ENCODE data around the gene CFAP410. TPM values are rescaled to one million over a fixed set of nuclear protein-coding genes. Genes with fewer than 3 reads are reported as not detected.
A peak's percentile ranks its signal among the peaks of the same experiment; 100 is the strongest.
"Not testable (repeated sequence)": the region's sequence is repeated elsewhere in the genome, so short reads cannot be mapped to it uniquely, and the experiment has no call there.

CFAP410 gene
- total RNA-seq, 2 experiments from 2014 or later: 7.3 to 11.4 TPM

DNA sequence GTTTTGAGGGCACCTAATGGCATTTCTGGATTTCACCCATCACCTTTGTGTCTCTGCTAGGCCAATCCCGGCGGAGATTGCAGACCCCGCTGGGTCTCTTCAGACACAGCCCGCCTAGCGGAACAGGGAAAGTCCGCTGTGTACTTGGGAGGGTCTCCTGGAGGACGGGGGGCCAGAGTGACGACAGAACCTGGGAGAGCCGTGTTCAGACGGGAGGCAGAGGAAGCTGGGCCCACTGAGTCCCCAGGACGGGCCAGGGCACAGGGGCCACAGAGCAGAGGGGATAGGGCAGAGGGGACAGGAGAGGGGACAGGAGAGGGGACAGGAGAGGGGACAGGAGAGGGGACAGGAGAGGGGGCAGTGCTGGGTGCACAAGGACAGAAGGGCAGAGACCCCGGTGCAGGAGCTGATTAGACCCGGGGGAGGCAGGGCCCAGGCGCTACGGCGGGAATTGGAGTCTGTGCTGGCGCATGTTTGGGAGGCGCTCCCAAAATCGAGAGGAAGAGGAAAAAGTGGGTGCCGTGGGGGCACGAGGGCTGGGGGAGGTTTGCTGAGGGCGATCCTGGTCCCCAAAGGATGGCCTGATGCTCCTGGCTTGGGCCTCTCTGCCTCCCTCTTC lies 26.9 kb upstream of the CFAP410 start:
- no peak for ATAC-seq

DNA sequence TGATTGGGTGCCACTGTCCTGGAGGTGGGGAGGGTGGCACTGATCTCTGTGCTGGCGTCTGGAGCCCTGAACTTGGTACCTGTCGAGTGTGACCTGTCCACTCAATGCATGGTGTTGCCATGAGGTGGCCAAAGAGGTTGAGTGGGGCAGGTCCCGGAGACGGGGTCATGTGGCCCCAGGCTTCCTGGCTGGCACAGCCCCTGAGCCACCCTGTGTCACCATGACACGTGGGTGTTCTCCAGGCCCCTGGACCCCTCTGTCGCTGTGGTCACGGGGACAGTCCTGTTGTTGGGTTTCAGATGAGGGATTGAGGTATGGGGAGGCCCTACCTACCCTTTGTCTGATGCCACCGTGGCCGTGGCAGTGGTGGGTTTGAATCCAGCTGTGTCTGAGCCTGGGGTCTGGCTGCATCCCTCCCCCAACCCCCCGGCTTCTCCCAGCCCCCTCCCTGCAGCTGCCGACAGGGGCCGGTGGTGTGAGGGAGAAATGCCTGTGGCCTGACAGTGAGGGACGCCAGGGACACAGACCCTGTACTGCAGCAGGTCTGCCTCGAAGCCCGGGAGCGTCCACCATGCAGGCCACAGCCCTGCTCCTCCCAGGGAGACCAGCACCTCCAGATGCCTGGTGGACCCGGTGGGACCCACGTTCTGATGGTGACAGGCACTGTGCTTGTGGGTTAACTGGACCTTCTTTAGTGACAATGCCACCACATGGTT lies 26.2 kb upstream of the CFAP410 start:
- intact Hi-C loops (cut with DNase I, micrococcal nuclease): no loop called here
- ChIA-PET POLR2A (no interaction called here), CTCF (no interaction called here)
- Mint-ChIP-seq H3K27me3 (peaks cover 3% of the 10 kb centered on the region), H3K4me1 (no peaks in the 10 kb centered on the region), H3K36me3 (ENCODE audit: low read depth) (peaks cover 4% of the 10 kb centered on the region), H3K27ac (no peak overlapping the region), H3K9me3 (ENCODE audit: low read depth) (peaks cover 5% of the 10 kb centered on the region), H3K4me3 (no peak overlapping the region)
- DNase-seq: no peak
- ATAC-seq: no peak

More for the DNA sequence above, 26.9 kb upstream of the CFAP410 start:
- peaks cover 5% of the 10 kb centered on the region for H3K9me3 Mint-ChIP-seq (ENCODE audit: low read depth)
- H3K4me1 Mint-ChIP-seq: no peaks in the 10 kb centered on the region
- DNase-seq: no peak
- intact Hi-C loops (cut with DNase I, micrococcal nuclease): no loop called here
- H3K4me3 Mint-ChIP-seq: no peak overlapping the region
- H3K36me3 Mint-ChIP-seq (ENCODE audit: low read depth): peaks cover 4% of the 10 kb centered on the region
- CTCF ChIA-PET: no interaction called here
- H3K27me3 Mint-ChIP-seq: peaks cover 3% of the 10 kb centered on the region
- POLR2A ChIA-PET: no interaction called here
- no peak overlapping the region for H3K27ac Mint-ChIP-seq

DNA sequence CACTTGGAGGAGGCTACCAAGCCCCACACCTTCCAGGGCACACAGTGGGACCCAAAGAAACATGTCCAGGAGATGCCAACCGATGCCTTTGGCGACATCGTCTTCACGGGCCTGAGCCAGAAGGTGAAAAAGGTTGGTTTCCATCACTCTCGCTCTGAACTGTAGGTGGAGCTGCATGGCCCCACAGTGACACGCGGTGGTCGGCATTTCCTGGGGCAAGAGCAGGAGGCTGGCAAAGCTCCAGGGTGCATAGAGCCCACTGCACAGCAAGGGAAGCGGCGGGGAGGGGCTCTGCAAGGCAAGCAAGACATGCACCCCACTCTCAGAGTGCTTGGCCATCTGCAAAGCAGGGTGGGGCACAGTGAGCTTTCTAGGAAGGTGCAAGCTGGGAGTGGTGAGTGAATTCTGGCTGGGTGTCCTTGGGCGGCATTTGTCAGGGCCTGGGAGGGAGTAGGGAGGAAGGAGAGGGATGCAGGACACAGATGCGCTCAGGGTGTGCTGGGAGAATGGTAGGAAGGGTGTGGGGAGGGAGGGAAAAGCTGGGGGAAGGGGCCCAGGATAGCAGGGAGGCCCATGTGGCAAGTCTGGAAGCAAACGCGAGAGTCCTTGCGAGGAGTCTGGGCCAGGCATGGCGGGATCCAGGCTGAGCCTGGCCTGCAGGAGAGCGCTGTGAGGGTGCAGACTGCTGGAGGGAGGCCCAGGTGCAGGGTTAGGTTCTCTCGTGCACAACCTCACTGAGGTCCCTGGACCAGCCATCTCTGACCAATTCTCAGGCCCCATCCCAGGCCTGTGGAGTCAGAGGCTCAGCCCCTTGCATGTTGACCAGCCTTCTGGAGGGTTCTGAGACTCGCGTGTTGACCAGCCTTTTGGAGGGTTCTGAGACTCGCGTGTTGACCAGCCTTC lies 25.2 kb upstream of the CFAP410 start:
- no peak for ATAC-seq
- intact Hi-C loops (cut with DNase I, micrococcal nuclease): no loop called here
- ChIA-PET CTCF (no interaction called here), POLR2A (no interaction called here)
- no peak for DNase-seq
- peaks cover 3% of the 10 kb centered on the region for H3K27me3 Mint-ChIP-seq
- no peak overlapping the region for H3K4me3 Mint-ChIP-seq
- peaks cover 5% of the 10 kb centered on the region for H3K9me3 Mint-ChIP-seq (ENCODE audit: low read depth)
- H3K4me1 Mint-ChIP-seq: peaks cover 3% of the 10 kb centered on the region
- H3K27ac Mint-ChIP-seq: no peak overlapping the region
- peaks cover 4% of the 10 kb centered on the region for H3K36me3 Mint-ChIP-seq (ENCODE audit: low read depth)

DNA sequence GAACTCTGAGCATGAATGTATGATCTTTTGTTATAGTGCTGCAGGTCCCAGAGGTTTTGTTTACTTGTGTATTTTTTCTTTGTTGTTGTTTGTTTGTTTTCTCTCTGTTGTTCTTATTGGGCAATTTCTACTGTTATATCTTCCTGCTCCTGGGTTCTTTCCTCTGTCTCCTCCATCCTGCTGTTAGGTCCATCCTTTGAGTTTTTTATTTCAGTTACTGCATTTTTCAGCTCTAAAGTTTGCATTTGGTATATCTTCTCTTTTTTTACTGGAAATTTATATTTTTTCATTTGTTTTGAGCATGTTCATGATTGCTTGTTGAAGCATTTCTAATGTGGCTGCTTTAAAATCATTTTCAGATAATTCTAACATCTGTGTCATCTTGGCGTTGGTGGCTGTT lies 24.1 kb upstream of the CFAP410 start:
- ChIA-PET POLR2A (no interaction called here), CTCF (no interaction called here)
- H3K36me3 Mint-ChIP-seq (ENCODE audit: low read depth): peaks cover 4% of the 10 kb centered on the region
- peaks cover 3% of the 10 kb centered on the region for H3K4me1 Mint-ChIP-seq
- no peak for ATAC-seq
- DNase-seq: no peak
- H3K4me3 Mint-ChIP-seq: no peak overlapping the region
- H3K27ac Mint-ChIP-seq: no peak overlapping the region
- H3K27me3 Mint-ChIP-seq: peaks cover 3% of the 10 kb centered on the region
- H3K9me3 Mint-ChIP-seq (ENCODE audit: low read depth): peaks cover 5% of the 10 kb centered on the region
- intact Hi-C loops (cut with DNase I, micrococcal nuclease): no loop called here

DNA sequence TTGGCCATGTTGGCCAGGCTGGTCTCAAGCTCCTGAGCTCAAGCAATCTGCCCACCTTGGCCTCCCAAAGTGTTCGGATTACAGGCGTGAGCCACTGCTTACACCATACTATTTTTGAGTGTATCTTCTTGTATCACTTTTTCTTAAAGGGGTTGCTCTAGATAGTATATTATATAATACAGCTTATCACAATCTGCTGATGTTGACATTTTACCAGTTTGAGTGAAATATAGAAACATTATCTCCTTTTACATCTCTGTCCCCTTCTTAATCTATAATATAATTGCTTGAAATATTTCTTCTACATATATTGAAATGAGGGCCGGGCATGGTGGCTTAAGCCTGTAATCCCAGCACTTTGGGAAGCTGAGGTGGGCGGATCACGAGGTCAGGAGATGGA lies 22.7 kb upstream of the CFAP410 start:
- DNase-seq; H3K9me3 Mint-ChIP-seq (ENCODE audit: low read depth); POLR2A ChIA-PET; H3K4me3 Mint-ChIP-seq; intact Hi-C loops (cut with DNase I, micrococcal nuclease); ATAC-seq; H3K36me3 Mint-ChIP-seq (ENCODE audit: low read depth); H3K27ac Mint-ChIP-seq; H3K4me1 Mint-ChIP-seq; H3K27me3 Mint-ChIP-seq: not testable (repeated sequence)
- CTCF ChIA-PET: interaction anchor here (0.6 kb wide), 1 partner anchor 16 kb away, joined by 3 read pairs; no protein-coding TSS in a partner anchor

DNA sequence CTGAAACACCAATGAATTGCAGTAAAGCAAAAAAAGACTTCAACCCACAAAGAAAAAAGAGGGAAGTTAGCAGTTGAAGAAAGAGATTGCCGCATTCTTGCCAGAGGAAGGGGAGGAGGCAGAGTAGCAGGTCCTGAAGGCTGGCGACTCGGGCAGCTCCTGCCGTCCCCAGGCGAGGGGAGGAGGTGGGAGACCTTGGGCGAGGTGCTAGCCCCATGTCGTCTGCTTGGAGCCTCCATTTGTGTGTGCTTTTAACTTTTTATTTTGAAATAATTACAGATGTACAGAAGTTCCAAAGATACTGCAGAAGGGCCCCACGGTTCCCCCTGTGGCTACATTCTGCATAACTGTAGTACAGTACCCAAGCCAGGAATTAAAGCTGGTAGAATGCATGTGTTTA lies 21.0 kb upstream of the CFAP410 start:
- Mint-ChIP-seq H3K27me3 (peaks cover 3% of the 10 kb centered on the region), H3K4me3 (no peak overlapping the region), H3K4me1 (peaks cover 16% of the 10 kb centered on the region), H3K36me3 (ENCODE audit: low read depth) (peaks cover 4% of the 10 kb centered on the region), H3K27ac (no peak overlapping the region), H3K9me3 (ENCODE audit: low read depth) (peaks cover 5% of the 10 kb centered on the region)
- ChIA-PET POLR2A (no interaction called here), CTCF (interaction anchor here (0.6 to 0.7 kb wide), 2 partner anchors 18 to 1461 kb away, joined by 3 to 4 read pairs; no protein-coding TSS in a partner anchor)
- intact Hi-C loops (cut with DNase I, micrococcal nuclease): no loop called here
- DNase-seq (no peak), ATAC-seq (peak; percentile 34)

DNA sequence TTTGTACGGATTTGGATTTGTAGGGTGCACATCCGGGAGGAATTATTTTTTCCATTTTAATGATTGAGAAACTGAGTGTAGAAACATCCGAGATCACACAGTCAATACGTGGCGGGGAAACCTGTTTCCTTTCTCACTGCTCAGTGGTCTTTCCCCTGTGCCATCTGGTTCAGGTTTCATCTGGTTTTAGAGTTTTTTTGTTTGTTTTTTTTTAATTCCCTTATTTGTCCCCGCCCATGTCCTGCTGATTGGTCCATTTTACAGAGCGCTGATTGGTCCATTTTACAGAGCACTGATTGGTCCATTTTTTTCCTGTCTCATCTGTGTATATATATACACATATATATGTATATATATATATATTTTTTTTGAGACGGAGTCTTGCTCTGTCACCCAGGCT lies 20.2 kb upstream of the CFAP410 start:
- CTCF ChIA-PET: no interaction called here
- Mint-ChIP-seq H3K36me3 (ENCODE audit: low read depth) (peaks cover 4% of the 10 kb centered on the region), H3K9me3 (ENCODE audit: low read depth) (peaks cover 5% of the 10 kb centered on the region), H3K4me3 (no peak overlapping the region), H3K27ac (no peak overlapping the region), H3K27me3 (peaks cover 3% of the 10 kb centered on the region), H3K4me1 (peaks cover 23% of the 10 kb centered on the region)
- intact Hi-C loops (cut with DNase I, micrococcal nuclease): no loop called here
- POLR2A ChIA-PET: no interaction called here
- no peak for ATAC-seq
- DNase-seq: no peak

DNA sequence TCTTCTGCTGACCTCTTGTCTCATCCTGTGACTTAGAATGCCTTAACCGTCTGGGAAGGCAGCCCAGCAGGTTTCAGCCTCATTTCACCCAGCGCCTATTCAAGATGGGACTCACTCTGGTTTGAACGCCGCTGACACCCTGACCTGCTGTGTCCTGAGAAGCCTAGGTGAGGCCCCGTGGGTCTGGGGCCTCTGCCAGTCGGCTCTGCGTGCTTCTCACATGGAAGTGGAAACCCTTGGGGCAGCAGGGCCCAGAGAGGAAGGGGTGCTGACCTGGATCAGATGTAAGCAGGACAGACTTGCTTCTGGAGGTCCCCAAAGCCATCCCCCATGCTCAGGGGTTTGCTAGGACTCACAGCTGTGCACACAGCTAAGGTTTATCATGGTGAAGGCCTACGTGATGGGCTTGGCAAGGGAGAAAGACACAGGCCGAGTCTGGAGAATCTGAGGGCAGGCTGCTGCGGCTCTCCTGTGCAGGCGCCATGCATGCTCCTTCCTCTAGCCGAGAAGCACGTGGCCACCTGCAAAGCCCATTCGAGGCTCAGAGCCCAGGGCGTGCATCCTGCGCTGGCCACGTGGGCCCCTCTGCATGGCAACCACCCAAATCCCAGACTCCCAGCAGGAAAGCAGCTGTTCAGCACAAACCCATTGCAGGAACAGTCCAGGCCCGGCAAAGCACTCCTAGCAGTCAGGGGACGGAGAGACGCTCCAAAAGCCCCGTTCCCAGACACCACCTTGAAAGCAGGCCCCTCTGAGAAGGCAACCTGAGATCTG lies 18.1 kb upstream of the CFAP410 start:
- CTCF ChIA-PET: no interaction called here
- Mint-ChIP-seq H3K27me3 (no peaks in the 10 kb centered on the region), H3K4me3 (no peak overlapping the region), H3K9me3 (ENCODE audit: low read depth) (no peaks in the 10 kb centered on the region), H3K4me1 (peaks cover 45% of the 10 kb centered on the region), H3K27ac (peak overlapping the region; percentile 35), H3K36me3 (ENCODE audit: low read depth) (no peaks in the 10 kb centered on the region)
- no peak for ATAC-seq
- POLR2A ChIA-PET: no interaction called here
- intact Hi-C loops (cut with DNase I, micrococcal nuclease): no loop called here
- no peak for DNase-seq

DNA sequence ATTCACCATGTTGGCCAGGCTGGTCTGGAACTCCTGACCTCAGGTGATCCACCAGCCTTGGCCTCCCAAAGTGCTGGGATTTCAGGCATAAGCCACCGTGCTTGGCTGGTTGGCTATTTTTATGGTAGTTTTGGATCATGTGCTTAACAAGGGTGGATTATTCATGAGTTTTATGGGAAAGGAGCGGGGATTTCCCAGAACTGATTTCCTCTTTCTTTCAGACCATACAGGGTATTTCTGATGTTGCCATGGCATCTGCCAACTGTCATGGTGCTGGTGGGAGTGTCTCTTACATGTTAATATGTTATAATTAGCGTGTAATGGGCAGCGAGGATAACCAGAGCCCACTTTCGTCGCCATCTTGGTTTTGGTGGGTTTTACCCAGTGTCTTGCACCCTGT lies 17.4 kb upstream of the CFAP410 start:
- Mint-ChIP-seq H3K9me3 (ENCODE audit: low read depth) (no peaks in the 10 kb centered on the region), H3K36me3 (ENCODE audit: low read depth) (no peaks in the 10 kb centered on the region), H3K27ac (peak overlapping the region; percentile 47), H3K4me3 (no peak overlapping the region), H3K4me1 (peaks cover 46% of the 10 kb centered on the region), H3K27me3 (no peaks in the 10 kb centered on the region)
- CTCF ChIA-PET: interaction anchor here (0.6 to 1.4 kb wide), 2 partner anchors 125 to 345 kb away, joined by 3 read pairs; no protein-coding TSS in a partner anchor
- POLR2A ChIA-PET: no interaction called here
- intact Hi-C loops (cut with DNase I, micrococcal nuclease): no loop called here
- ATAC-seq (no peak), DNase-seq (no peak)

DNA sequence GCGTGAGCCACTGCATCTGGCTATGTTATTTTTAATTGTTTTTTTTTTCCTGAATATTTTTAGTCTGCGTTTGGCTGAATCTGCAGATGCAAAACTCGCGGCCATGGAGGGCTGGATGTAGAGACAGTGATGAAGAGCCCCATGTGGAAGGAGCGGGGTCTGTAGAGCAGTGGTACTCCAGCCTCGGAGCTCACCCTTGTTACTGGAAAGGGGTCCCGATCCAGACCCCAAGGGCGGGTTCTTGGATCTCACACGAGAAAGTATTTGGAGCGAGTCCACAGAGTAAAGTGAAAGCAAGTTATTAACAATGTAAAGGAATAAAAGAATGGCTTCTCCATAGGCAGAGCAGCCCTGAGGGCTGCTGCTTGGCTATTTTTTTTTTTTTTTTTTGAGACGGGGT lies 17.0 kb upstream of the CFAP410 start:
- no peak overlapping the region for H3K27ac Mint-ChIP-seq
- H3K4me3 Mint-ChIP-seq: no peak overlapping the region
- H3K4me1 Mint-ChIP-seq: peaks cover 46% of the 10 kb centered on the region
- no peak for ATAC-seq
- DNase-seq: no peak
- H3K27me3 Mint-ChIP-seq: peaks cover 2% of the 10 kb centered on the region
- POLR2A ChIA-PET: no interaction called here
- intact Hi-C loops (cut with DNase I, micrococcal nuclease): no loop called here
- no peaks in the 10 kb centered on the region for H3K9me3 Mint-ChIP-seq (ENCODE audit: low read depth)
- H3K36me3 Mint-ChIP-seq (ENCODE audit: low read depth): no peaks in the 10 kb centered on the region
- CTCF ChIA-PET: interaction anchor here (0.6 to 1.4 kb wide), 2 partner anchors 126 to 345 kb away, joined by 3 read pairs; no protein-coding TSS in a partner anchor

Data from activated CD4-positive, alpha-beta T cell treated with anti-CD3 and anti-CD28 coated beads for 36 hours (primary cell).